Bronchial epithelial cell (primary cell): Measurements from ENCODE around the gene IGSF9. TPM values are rescaled to one million over a fixed set of nuclear protein-coding genes. Genes with fewer than 3 reads are reported as not detected.

Experiments
- DNase-seq: peaks from one replicate; pipeline ENCODE4 v3.0.0-alpha.2; 2010; ENCODE audit warnings: low read depth
- FAIRE-seq: peaks from 2 replicates; lab custom pipeline; 2011; peaks lifted over from hg19 to GRCh38; lab: Jason Lieb, UNC
- H3K27me3 ChIP-seq: 2 replicates; pipeline ENCODE4 v1.5.1; 2011; ENCODE audit warnings: low read length; ENCODE audit not compliant: control insufficient read depth, insufficient read depth
- H3K36me3 ChIP-seq: 2 replicates; pipeline ENCODE4 v1.5.1; 2011; ENCODE audit warnings: low read length; ENCODE audit not compliant: control insufficient read depth, insufficient read depth
- H3K4me3 ChIP-seq: 2 replicates; pipeline ENCODE4 v1.5.1; 2011; ENCODE audit warnings: mild to moderate bottlenecking, low read depth, low read length, control low read depth
- CTCF ChIP-seq: IDR thresholded peaks from 2 replicates; pipeline ENCODE4 v1.5.1; 2011; ENCODE audit warnings: mild to moderate bottlenecking, moderate library complexity, low read length, control low read depth, inconsistent platforms; ENCODE audit not compliant: insufficient read depth, severe bottlenecking
- total RNA-seq: library from RNA; depleted of rRNA; stranded (reverse); fragments of >200 nt; gene quantifications from 2 replicates; pipeline ENCODE4 v1.2.1, GENCODE V29; 2014

The IGSF9 gene
- total RNA-seq, 1 donor from 2014 or later, result 6.3 TPM

GRCh38 chr1:159940006-159940620, 5.3 kb downstream of the IGSF9 start:
- DNase-seq (no peak), FAIRE-seq (no peak)
- Histone ChIP-seq H3K36me3 (peaks cover 13% of the 10 kb centered on the region), H3K4me3 (no peak overlapping the region), H3K27me3 (no peaks in the 10 kb centered on the region)
- TF ChIP-seq CTCF, result no peak

GRCh38 chr1:159939678-159940002, 5.8 kb downstream of the IGSF9 start:
- H3K27me3 ChIP-seq, result no peaks in the 10 kb centered on the region
- FAIRE-seq, result no peak
- no peak for TF ChIP-seq CTCF
- no peak overlapping the region for H3K4me3 ChIP-seq
- H3K36me3 ChIP-seq, result peaks cover 13% of the 10 kb centered on the region
- DNase-seq, result peak; percentile 53

GRCh38 chr1:159938905-159939677, 6.3 kb downstream of the IGSF9 start:
- peak; percentile 70 for FAIRE-seq
- TF ChIP-seq CTCF, result no peak
- no peaks in the 10 kb centered on the region for H3K27me3 ChIP-seq
- DNase-seq, result no peak
- no peak overlapping the region for H3K4me3 ChIP-seq
- H3K36me3 ChIP-seq, result peaks cover 17% of the 10 kb centered on the region

GRCh38 chr1:159938211-159938852, 7.1 kb downstream of the IGSF9 start:
- DNase-seq (no peak), FAIRE-seq (no peak)
- no peak for TF ChIP-seq CTCF
- Histone ChIP-seq H3K4me3 (no peak overlapping the region), H3K27me3 (no peaks in the 10 kb centered on the region), H3K36me3 (peaks cover 17% of the 10 kb centered on the region)

- FAIRE-seq (no peak), DNase-seq (no peak)
- Histone ChIP-seq H3K27me3 (no peaks in the 10 kb centered on the region), H3K4me3 (no peak overlapping the region), H3K36me3 (peaks cover 18% of the 10 kb centered on the region)
- TF ChIP-seq CTCF, result no peak
These were observed 8.2 kb downstream of the IGSF9 start for GRCh38 chr1:159937054-159937750.
